Tibial artery (tissue), 4 donors: ENCODE measurements around the gene FAM90A1.
"Not testable (repeated sequence)": the region's sequence is repeated elsewhere in the genome, so short reads cannot be mapped to it uniquely, and the experiment has no call there.

Experiments
- DNase-seq, 2 donors: peaks; one replicate each; pipeline ENCODE4 v3.0.0-alpha.2; 2019
- H3K27ac ChIP-seq, 2 donors: fragments of 200-600 bp; sonication (generic) in 1 of 2; 1 replicate in 1 of 2; 2 replicates in 1 of 2; pipeline ENCODE4 v1.5.1; 2018 to 2019; ENCODE audit warnings: mild to moderate bottlenecking in 1 of 2
- H3K27me3 ChIP-seq, 2 donors: fragments of 200-600 bp; sonication (generic) in 1 of 2; one replicate each; pipeline versions ENCODE4 v1.5.1 to v1.6.0; 2016 to 2019
- H3K36me3 ChIP-seq, 3 donors: fragments of 200-600 bp; sonication (generic) in 2 of 3; one replicate each; pipeline ENCODE4 v1.5.1; 2016 to 2019; ENCODE audit warnings: mild to moderate bottlenecking in 2 of 3
- H3K4me1 ChIP-seq, 4 donors: fragments of 200-600 bp; sonication (generic) in 2 of 4; 1 replicate in 3 of 4; 2 replicates in 1 of 4; pipeline ENCODE4 v1.5.1; 2016 to 2019
- H3K4me3 ChIP-seq, 2 donors: fragments of 200-600 bp; sonication (generic) in 1 of 2; 1 replicate in 1 of 2; 2 replicates in 1 of 2; pipeline ENCODE4 v1.5.1; 2018 to 2019; ENCODE audit warnings: mild to moderate bottlenecking in 2 of 2
- H3K9me3 ChIP-seq, 3 donors: fragments of 200-600 bp; sonication (generic) in 1 of 3; one replicate each; pipeline ENCODE4 v1.5.1; 2016 to 2019
- intact Hi-C: fragments of 100-400 bp; cut with DNase I; formaldehyde crosslinking; loops from one replicate; pipeline ENCODE4 v1.15.0; 2023; ENCODE audit warnings: low total_unique reads

FAM90A1 gene, protein sequence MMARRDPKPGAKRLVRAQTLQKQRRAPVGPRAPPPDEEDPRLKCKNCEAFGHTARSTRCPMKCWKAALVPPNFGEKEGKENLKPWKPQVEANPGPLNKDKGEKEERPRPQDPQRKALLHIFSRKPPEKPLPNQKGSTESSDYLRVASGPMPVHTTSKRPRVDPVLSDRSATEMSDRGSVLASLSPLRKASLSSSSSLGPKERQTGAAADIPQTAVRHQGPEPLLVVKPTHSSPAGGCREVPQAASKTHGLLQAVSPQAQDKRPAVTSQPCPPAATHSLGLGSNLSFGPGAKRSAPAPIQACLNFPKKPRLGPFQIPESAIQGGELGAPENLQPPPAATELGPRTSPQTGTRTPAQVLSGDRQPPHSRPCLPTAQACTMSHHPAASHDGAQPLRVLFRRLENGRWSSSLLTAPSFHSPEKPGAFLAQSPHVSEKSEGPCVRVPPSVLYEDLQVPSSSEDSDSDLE

DNA sequence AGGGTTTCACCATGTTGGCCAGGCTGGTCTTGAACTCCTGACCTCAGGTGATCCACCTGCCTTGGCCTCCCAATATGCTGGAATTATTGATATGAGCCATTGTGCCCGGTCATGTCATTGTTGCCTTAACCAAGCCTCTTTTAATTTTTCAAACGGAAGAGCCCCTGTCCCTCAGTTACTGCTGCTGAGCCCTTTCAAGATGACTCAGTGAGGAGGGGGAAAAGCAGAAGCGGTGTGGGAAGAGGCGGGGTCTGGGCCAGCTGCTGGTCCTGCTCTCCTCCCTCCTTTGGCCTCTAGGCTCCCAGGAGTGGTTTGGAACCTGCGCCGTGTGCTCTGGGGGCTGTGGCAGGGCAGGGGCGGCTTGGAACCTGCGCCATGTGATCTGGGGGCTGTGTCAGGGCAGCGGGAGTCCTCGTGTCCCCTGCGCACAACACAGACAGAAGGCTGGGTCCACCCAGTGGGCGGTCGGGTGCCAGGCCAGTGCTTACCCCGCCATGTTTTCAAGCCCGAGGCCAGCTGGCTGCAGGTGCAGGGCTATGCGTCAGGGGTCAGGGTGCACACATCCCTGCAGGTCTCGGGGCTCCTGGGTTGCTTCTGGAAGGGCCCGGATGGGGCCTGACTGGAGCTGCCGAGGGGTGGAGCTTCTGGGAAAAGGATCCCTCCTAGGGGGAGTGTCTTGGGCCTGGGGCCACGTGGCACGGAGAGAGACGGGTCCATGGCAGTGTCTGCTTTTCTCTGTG, at the start of gene FAM90A1:
FAM90A1 (minus strand) TSS at position 627 of the 740 bp plus-strand sequence. CDS start 2,786 bp downstream, outside the sequence.
- H3K36me3 ChIP-seq, intact Hi-C loops, H3K27ac ChIP-seq, H3K9me3 ChIP-seq, H3K27me3 ChIP-seq, DNase-seq: not testable (repeated sequence)
- H3K4me1 ChIP-seq = peaks cover 0 to 15% (median 6%) of the 10 kb centered on the region in 4 donors
- H3K4me3 ChIP-seq = peak within 1 kb of the TSS; percentile 20 to 31

- intact Hi-C loops, H3K4me1 ChIP-seq, H3K4me3 ChIP-seq, DNase-seq, H3K27ac ChIP-seq, H3K36me3 ChIP-seq, H3K27me3 ChIP-seq, H3K9me3 ChIP-seq: not testable (repeated sequence)
Measured at GRCh38 chr12:8276397-8276796, 49.0 kb upstream of the FAM90A1 start.

- DNase-seq, H3K27ac ChIP-seq, H3K4me1 ChIP-seq, H3K36me3 ChIP-seq, H3K4me3 ChIP-seq, intact Hi-C loops, H3K9me3 ChIP-seq, H3K27me3 ChIP-seq: not testable (repeated sequence)
Measured at GRCh38 chr12:8266706-8267105, 39.3 kb upstream of the FAM90A1 start.

- H3K27ac ChIP-seq, H3K4me1 ChIP-seq, DNase-seq, H3K4me3 ChIP-seq, H3K36me3 ChIP-seq, intact Hi-C loops, H3K27me3 ChIP-seq, H3K9me3 ChIP-seq: not testable (repeated sequence)
Measured at GRCh38 chr12:8264236-8264635, 36.8 kb upstream of the FAM90A1 start.

- H3K9me3 ChIP-seq, H3K36me3 ChIP-seq, H3K4me3 ChIP-seq, intact Hi-C loops, H3K4me1 ChIP-seq, H3K27me3 ChIP-seq, H3K27ac ChIP-seq: not testable (repeated sequence)
- DNase-seq = peak in 1 of 2 donors; percentile 49
Measured at GRCh38 chr12:8261111-8261554, 33.7 kb upstream of the FAM90A1 start.

DNA sequence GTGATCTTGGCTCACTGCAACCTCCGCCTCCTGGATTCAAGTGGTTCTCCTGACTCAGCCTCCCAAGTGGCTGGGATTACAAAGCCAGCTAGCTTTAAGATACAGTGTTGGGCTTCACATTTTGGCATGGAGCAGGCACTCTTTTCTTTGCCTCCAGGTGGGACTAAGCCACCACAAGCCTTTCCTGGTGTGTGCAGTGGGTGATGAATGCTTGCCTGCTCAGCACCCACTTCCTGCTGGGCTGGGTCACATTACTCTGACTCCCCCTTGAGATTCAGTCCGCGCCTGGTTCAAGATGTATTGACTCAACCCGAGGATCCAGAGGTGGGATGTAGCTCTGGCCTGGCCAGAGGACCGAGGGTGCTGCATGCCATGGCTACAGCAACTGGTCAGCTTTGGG, 28.9 kb upstream of the FAM90A1 start:
- H3K9me3 ChIP-seq, H3K27me3 ChIP-seq, intact Hi-C loops, H3K4me1 ChIP-seq, DNase-seq, H3K4me3 ChIP-seq, H3K27ac ChIP-seq, H3K36me3 ChIP-seq: not testable (repeated sequence)

- H3K27me3 ChIP-seq, H3K36me3 ChIP-seq, H3K27ac ChIP-seq, DNase-seq, H3K4me3 ChIP-seq, H3K9me3 ChIP-seq, intact Hi-C loops, H3K4me1 ChIP-seq: not testable (repeated sequence)
Measured at GRCh38 chr12:8254705-8255104, 27.3 kb upstream of the FAM90A1 start.

GRCh38 chr12:8252056-8252818, 24.8 kb upstream of the FAM90A1 start:
- H3K9me3 ChIP-seq, H3K4me3 ChIP-seq, H3K4me1 ChIP-seq, DNase-seq, intact Hi-C loops, H3K36me3 ChIP-seq, H3K27me3 ChIP-seq, H3K27ac ChIP-seq: not testable (repeated sequence)

DNA sequence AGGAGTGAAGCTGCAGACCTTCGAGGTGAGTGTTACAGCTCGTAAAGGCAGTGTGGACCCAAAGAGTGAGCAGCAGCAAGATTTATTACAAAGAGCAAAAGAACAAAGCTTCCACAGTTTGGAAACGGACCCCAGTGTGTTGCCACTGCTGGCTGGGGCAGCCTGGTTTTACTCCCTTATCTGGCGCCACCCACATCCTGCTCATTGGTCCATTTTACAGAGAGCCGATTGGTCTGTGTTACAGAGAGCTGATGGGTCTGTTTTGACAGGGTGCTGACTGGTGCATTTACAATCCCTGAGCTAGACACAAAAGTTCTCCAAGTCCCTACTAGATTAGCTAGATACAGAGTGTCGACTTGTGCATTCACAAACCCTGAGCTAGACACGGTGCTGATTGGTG, 24.2 kb upstream of the FAM90A1 start:
- H3K9me3 ChIP-seq, H3K4me3 ChIP-seq, H3K27ac ChIP-seq, DNase-seq, H3K36me3 ChIP-seq, intact Hi-C loops, H3K4me1 ChIP-seq, H3K27me3 ChIP-seq: not testable (repeated sequence)

- H3K36me3 ChIP-seq, intact Hi-C loops, H3K9me3 ChIP-seq, DNase-seq, H3K27me3 ChIP-seq, H3K4me3 ChIP-seq, H3K27ac ChIP-seq, H3K4me1 ChIP-seq: not testable (repeated sequence)
Measured at GRCh38 chr12:8246941-8247535, 19.6 kb upstream of the FAM90A1 start.

- DNase-seq, H3K36me3 ChIP-seq, H3K9me3 ChIP-seq, H3K27me3 ChIP-seq: not testable (repeated sequence)
- H3K27ac ChIP-seq = peak overlapping the region; percentile 90 to 95
- peaks cover 0 to 10% (median 3%) of the 10 kb centered on the region in 4 donors for H3K4me1 ChIP-seq
- H3K4me3 ChIP-seq = peak overlapping the region; percentile 87 to 96
- intact Hi-C loops = loop anchor here (5.0 kb wide), 1 partner anchor 206 kb away; no protein-coding TSS in a partner anchor
Measured at GRCh38 chr12:8243682-8244161, 16.3 kb upstream of the FAM90A1 start.

DNA sequence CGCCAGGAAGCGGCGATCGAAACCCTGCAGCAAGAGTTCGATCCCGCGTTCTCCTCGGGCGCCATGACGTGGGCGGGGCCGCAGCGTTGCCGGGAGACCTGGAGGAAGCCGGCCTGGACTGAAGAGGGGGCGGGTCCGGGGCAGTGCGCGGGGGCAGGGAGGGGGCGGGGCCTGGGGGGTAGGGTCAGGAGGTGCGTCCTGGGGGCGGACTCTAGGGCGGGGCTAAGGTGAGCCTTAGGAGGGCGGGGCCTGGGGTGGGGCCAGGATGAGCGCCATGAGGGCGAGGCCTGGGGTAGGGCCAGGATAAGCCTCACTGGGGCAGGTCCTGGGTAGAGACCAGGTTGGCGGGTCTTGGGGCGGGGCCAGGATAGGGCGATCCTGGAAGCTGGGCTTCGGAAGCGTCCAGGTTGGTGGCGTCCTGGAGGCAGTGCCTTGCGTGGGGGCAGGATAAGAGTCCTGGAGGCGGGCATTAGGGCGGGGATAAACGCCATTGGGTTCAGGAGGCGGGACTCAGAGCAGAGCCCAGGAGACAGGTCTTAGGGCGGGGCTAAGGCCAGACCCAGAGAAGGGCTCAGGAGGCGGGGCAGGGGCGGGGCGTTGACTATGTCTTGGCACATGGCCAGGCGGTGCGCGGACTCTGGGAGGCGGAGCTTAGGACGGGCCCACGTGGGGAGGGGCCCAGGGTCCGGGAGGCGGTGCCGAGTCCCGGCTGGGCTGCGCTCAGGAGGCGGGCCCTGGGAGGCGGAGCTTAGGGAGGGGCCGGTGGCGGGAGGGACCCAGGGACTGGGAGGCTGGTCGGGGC, 15.7 kb upstream of the FAM90A1 start:
- H3K4me1 ChIP-seq = peaks cover 0 to 10% (median 3%) of the 10 kb centered on the region in 4 donors
- not testable (repeated sequence) for H3K27me3 ChIP-seq, H3K36me3 ChIP-seq, H3K9me3 ChIP-seq
- H3K4me3 ChIP-seq = peak overlapping the region; percentile 87 to 96
- DNase-seq = peak; percentile 97 to 100
- intact Hi-C loops = loop anchor here (5.0 kb wide), 1 partner anchor 206 kb away; no protein-coding TSS in a partner anchor
- peak overlapping the region; percentile 90 to 95 for H3K27ac ChIP-seq
